H9 (cell line): ENCODE data around the gene ERBIN. TPM values are rescaled to one million over a fixed set of nuclear protein-coding genes. Genes with fewer than 3 reads are reported as not detected.

Source experiments
- DNase-seq: peaks from one replicate; pipeline ENCODE4 v3.0.0-alpha.2; 2017
- H2AFZ ChIP-seq: one replicate; pipeline ENCODE4 v1.6.1; 2013; ENCODE audit warnings: mild to moderate bottlenecking, low read length, control low read depth, moderate library complexity
- H2AK5ac ChIP-seq: 2 replicates; pipeline ENCODE4 v1.6.1; 2013; ENCODE audit warnings: low read length, control low read depth, mixed read lengths; ENCODE audit not compliant: insufficient read length
- H2BK120ac ChIP-seq: one replicate; pipeline ENCODE4 v1.6.1; 2013; ENCODE audit warnings: low read depth, mild to moderate bottlenecking, low read length, control low read depth, inconsistent platforms; ENCODE audit not compliant: poor library complexity, severe bottlenecking
- H2BK12ac ChIP-seq: 2 replicates; pipeline ENCODE4 v1.6.1; 2013; ENCODE audit warnings: low read length, control low read depth, mixed read lengths, low read depth; ENCODE audit not compliant: insufficient read length
- H2BK15ac ChIP-seq: 2 replicates; pipeline ENCODE4 v1.6.1; 2013; ENCODE audit warnings: low read depth, low read length, control low read depth
- H2BK20ac ChIP-seq: one replicate; pipeline ENCODE4 v1.6.1; 2013; ENCODE audit warnings: low read depth, mild to moderate bottlenecking, low read length, control low read depth, inconsistent platforms; ENCODE audit not compliant: poor library complexity, severe bottlenecking
- H2BK5ac ChIP-seq: 2 replicates; pipeline ENCODE4 v1.6.1; 2013; ENCODE audit warnings: low read length, control low read depth, mixed read lengths; ENCODE audit not compliant: insufficient read length
- H3K14ac ChIP-seq: 2 replicates; pipeline ENCODE4 v1.6.1; 2013; ENCODE audit warnings: low read length, control low read depth; ENCODE audit not compliant: insufficient read depth
- H3K18ac ChIP-seq: 2 replicates; pipeline ENCODE4 v1.6.1; 2013; ENCODE audit warnings: low read depth, mild to moderate bottlenecking, mixed read lengths, low read length, control low read depth; ENCODE audit not compliant: insufficient read length
- H3K23ac ChIP-seq: 2 replicates; pipeline ENCODE4 v1.6.1; 2013; ENCODE audit warnings: low read length, control low read depth, mixed read lengths, low read depth; ENCODE audit not compliant: insufficient read length
- H3K23me2 ChIP-seq: 2 replicates; pipeline ENCODE4 v1.6.1; 2013; ENCODE audit warnings: low read depth, mild to moderate bottlenecking, mixed read lengths, low read length, control low read depth; ENCODE audit not compliant: insufficient read length, poor library complexity, severe bottlenecking
- H3K27ac ChIP-seq: 2 replicates; pipeline ENCODE4 v1.5.1; 2013; ENCODE audit warnings: low read length, control low read depth, mixed read lengths, low read depth; ENCODE audit not compliant: insufficient read length
- H3K27me3 ChIP-seq: 2 replicates; pipeline ENCODE4 v1.6.1; 2013; ENCODE audit warnings: low read length, control low read depth, inconsistent platforms; ENCODE audit not compliant: insufficient read depth
- H3K4ac ChIP-seq: 2 replicates; pipeline ENCODE4 v1.6.1; 2013; ENCODE audit warnings: low read depth, mild to moderate bottlenecking, control low read depth, inconsistent platforms, low read length, moderate library complexity
- H3K4me1 ChIP-seq: 2 replicates; pipeline ENCODE4 v1.6.1; 2013; ENCODE audit warnings: low read length, control low read depth, inconsistent platforms; ENCODE audit not compliant: insufficient read depth
- H3K4me2 ChIP-seq: 2 replicates; pipeline ENCODE4 v1.6.1; 2013; ENCODE audit warnings: low read length, control low read depth, mixed read lengths; ENCODE audit not compliant: insufficient read length, insufficient read depth
- H3K56ac ChIP-seq: 2 replicates; pipeline ENCODE4 v1.6.1; 2013; ENCODE audit warnings: low read depth, mild to moderate bottlenecking, mixed read lengths, low read length, control low read depth; ENCODE audit not compliant: insufficient read length
- H3K79me1 ChIP-seq: 2 replicates; pipeline ENCODE4 v1.6.1; 2013; ENCODE audit warnings: low read depth, mild to moderate bottlenecking, moderate library complexity, low read length, control low read depth, inconsistent platforms; ENCODE audit not compliant: insufficient read depth, poor library complexity, severe bottlenecking
- H3K79me2 ChIP-seq: 2 replicates; pipeline ENCODE4 v1.6.1; 2013; ENCODE audit warnings: low read length, control low read depth, inconsistent platforms; ENCODE audit not compliant: insufficient read depth
- H3K9ac ChIP-seq: 2 replicates; pipeline ENCODE4 v1.6.1; 2013; ENCODE audit warnings: low read length, control low read depth, mixed read lengths; ENCODE audit not compliant: insufficient read length; ENCODE audit errors: extremely low read depth
- H3K9me3 ChIP-seq: one replicate; pipeline ENCODE4 v1.6.1; 2013; ENCODE audit warnings: low read depth, low read length, inconsistent platforms; ENCODE audit not compliant: control insufficient read depth
- H3T11ph ChIP-seq: one replicate; pipeline ENCODE4 v1.6.1; 2013; ENCODE audit warnings: mild to moderate bottlenecking, low read length, control low read depth, inconsistent platforms
- H4K20me1 ChIP-seq: one replicate; pipeline ENCODE4 v1.6.1; 2013; ENCODE audit not compliant: control insufficient read depth, insufficient read length, insufficient read depth
- H4K5ac ChIP-seq: 2 replicates; pipeline ENCODE4 v1.6.1; 2013; ENCODE audit warnings: low read depth, mild to moderate bottlenecking, mixed read lengths, low read length, control low read depth; ENCODE audit not compliant: insufficient read length
- H4K8ac ChIP-seq: replicated peaks from 2 replicates; pipeline ENCODE4 v1.6.1; 2013; ENCODE audit warnings: low read length, control low read depth, mixed read lengths, low read depth; ENCODE audit not compliant: insufficient read length
- H4K91ac ChIP-seq: 2 replicates; pipeline ENCODE4 v1.6.1; 2013; ENCODE audit warnings: low read depth, mild to moderate bottlenecking, moderate library complexity, mixed read lengths, low read length, control low read depth; ENCODE audit not compliant: insufficient read length
- H3K27ac Mint-ChIP-seq, 3 experiments: 2 replicates in 2 of 3; 3 replicates in 1 of 3; pipeline ENCODE4 v1.8.0; 2020 to 2021; ENCODE audit warnings: mixed read lengths in 3 of 3, mild to moderate bottlenecking in 1 of 3, moderate library complexity in 1 of 3
- H3K27me3 Mint-ChIP-seq: 2 replicates; pipeline ENCODE4 v1.8.0; 2021; ENCODE audit warnings: low read depth, mild to moderate bottlenecking, moderate library complexity, mixed read lengths
- H3K36me3 Mint-ChIP-seq, 3 experiments: 2 replicates in 2 of 3; 3 replicates in 1 of 3; pipeline ENCODE4 v1.8.0; 2020 to 2021; ENCODE audit warnings: low read depth in 3 of 3, mixed read lengths in 3 of 3; ENCODE audit not compliant: insufficient read depth in 1 of 3
- H3K4me1 Mint-ChIP-seq, 2 experiments: 2 replicates each; pipeline ENCODE4 v1.8.0; 2020; ENCODE audit warnings: mixed read lengths in 2 of 2
- H3K4me3 Mint-ChIP-seq, 2 experiments: 2 replicates in 1 of 2; 3 replicates in 1 of 2; pipeline ENCODE4 v1.8.0; 2020 to 2021; ENCODE audit warnings: mild to moderate bottlenecking in 2 of 2, mixed read lengths in 2 of 2, moderate library complexity in 1 of 2
- H3K9me3 Mint-ChIP-seq, 2 experiments: 2 replicates in 1 of 2; 3 replicates in 1 of 2; pipeline ENCODE4 v1.8.0; 2020; ENCODE audit warnings: mild to moderate bottlenecking in 2 of 2, mixed read lengths in 2 of 2, moderate library complexity in 1 of 2
- WGBS: extraction: QIAGEN DNeasy Blood & Tissue Kit; methylation state at CpG from one replicate; pipeline ENCODE4 v1.1.7; 2013; ENCODE audit warnings: missing lambda C conversion rate, low lambda C conversion rate, mixed read lengths; ENCODE audit not compliant: insufficient read length; ENCODE audit errors: extremely low coverage; 5-methylcytosine and 5-hydroxymethylcytosine counted together
- total RNA-seq: library from RNA; stranded (reverse); gene quantifications from 2 replicates; pipeline ENCODE4 v1.2.1, GENCODE V29; 2021
- TF ChIP-seq, protein P1 (sequence below): fragments of 200-600 bp; sonication (generic); conservative IDR thresholded peaks from 3 replicates; pipeline ENCODE4 v1.8.0; 2021; ENCODE audit warnings: antibody characterized with exemption, mild to moderate bottlenecking

Gene ERBIN
- total RNA-seq, 1 experiment from 2014 or later: 42.9 TPM

DNA sequence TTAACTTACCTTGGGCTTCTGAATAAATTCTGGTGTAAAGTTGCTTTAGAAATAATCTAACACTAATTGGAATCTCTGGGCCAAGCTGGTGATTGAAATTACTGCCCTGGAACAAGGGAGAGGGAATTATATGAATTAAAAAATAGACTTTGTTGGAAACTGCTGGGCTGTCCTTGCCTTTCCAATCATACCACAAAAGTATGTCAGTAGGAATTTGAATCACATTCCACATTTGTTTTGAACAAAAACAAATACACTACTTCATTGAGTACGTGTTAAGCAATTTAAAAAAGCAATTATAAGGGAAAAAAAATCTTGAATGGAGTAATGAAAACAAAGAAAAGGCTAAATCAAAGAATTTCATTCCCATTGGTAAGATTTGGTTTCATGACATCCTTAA is 115.3 kb downstream of the ERBIN start:
- Mint-ChIP-seq H3K36me3 (peaks cover 4 to 35% (median 32%) of the 10 kb centered on the region in 3 experiments; a peak in 5 of 7 replicates), H3K27me3 (no peaks in the 10 kb centered on the region), H3K9me3 (no peaks in the 10 kb centered on the region), H3K4me1 (no peaks in the 10 kb centered on the region), H3K4me3 (no peak overlapping the region), H3K27ac (peak overlapping the region in 1 of 3 experiments; percentile 12; a peak in 1 of 7 replicates)
- Histone ChIP-seq H4K91ac (no peak overlapping the region), H3T11ph (no peak overlapping the region), H2AK5ac (no peak overlapping the region), H2BK120ac (no peak overlapping the region), H2BK5ac (no peak overlapping the region), H3K9me3 (no peaks in the 10 kb centered on the region), H4K5ac (no peak overlapping the region), H3K79me1 (no peaks in the 10 kb centered on the region), H3K4me1 (no peaks in the 10 kb centered on the region), H2BK20ac (no peak overlapping the region), H3K23ac (no peak overlapping the region), H3K27ac (no peak overlapping the region), H3K23me2 (no peaks in the 10 kb centered on the region), H2BK15ac (no peak overlapping the region), H2AFZ (no peak overlapping the region), H3K18ac (no peak overlapping the region), H3K4ac (no peak overlapping the region), H3K56ac (no peak overlapping the region), H4K20me1 (no peaks in the 10 kb centered on the region), H3K4me2 (no peak overlapping the region), H3K9ac (no peak overlapping the region), H2BK12ac (no peak overlapping the region), H3K27me3 (no peaks in the 10 kb centered on the region), H4K8ac (no peak overlapping the region), H3K14ac (no peak overlapping the region), H3K79me2 (no peaks in the 10 kb centered on the region)
- TF ChIP-seq, protein P1, sequence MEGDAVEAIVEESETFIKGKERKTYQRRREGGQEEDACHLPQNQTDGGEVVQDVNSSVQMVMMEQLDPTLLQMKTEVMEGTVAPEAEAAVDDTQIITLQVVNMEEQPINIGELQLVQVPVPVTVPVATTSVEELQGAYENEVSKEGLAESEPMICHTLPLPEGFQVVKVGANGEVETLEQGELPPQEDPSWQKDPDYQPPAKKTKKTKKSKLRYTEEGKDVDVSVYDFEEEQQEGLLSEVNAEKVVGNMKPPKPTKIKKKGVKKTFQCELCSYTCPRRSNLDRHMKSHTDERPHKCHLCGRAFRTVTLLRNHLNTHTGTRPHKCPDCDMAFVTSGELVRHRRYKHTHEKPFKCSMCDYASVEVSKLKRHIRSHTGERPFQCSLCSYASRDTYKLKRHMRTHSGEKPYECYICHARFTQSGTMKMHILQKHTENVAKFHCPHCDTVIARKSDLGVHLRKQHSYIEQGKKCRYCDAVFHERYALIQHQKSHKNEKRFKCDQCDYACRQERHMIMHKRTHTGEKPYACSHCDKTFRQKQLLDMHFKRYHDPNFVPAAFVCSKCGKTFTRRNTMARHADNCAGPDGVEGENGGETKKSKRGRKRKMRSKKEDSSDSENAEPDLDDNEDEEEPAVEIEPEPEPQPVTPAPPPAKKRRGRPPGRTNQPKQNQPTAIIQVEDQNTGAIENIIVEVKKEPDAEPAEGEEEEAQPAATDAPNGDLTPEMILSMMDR: no peak
- WGBS: no CpG with 5 or more reads among the region's 1 CpG
- no peak for DNase-seq
